RPMI8226 (cell line): ENCODE results near the gene CAMK1D.
"Not testable (repeated sequence)": the region's sequence is repeated elsewhere in the genome, so short reads cannot be mapped to it uniquely, and the experiment has no call there.

Experiments used
- DNase-seq: peaks from one replicate; pipeline ENCODE4 v3.0.0-alpha.2; 2015

CAMK1D gene

DNA sequence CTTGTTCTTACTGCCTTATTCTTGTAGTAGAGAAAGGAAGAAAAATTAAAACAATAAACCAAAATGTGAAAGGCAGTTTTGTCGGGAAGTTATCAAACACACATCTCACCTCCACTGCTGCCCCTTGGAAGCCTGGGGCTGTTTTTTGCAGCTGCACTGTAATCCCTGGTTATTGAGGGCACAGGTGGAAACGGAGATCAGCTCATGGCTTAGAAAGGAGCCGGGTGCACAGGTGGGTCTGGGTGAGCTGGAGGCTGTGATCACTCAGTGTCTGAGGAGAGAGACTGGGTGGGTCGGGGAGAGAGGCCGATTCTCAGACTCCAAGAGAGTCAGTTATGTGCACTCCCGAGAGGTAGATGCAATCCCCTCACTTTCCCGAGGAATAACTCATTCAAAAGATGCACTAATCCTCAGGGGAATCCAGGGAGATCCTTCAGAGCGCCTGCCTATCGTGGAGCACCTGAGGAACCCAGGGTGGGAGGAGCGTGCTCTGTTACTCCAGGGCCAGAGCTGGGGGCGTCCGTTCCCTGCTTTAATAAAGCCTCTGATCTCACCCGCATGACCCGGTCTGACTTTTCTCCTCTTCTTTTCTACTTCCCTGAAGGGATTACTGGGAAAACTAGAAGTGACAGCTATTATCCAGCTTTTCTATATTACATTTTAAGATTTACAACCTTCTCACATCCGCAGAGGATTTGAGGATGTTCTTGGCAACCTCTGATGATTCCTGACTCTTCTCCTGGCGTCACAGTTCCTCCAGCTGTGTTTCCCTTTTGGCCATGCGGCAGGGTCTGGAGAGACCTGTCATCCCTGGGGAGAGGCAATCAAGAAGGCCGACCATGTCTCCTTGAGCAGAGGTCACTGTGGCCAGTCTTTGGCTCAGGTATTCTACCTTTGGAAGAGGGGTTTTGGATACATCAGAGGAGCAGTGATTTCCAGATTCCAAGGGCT lies 82.1 kb downstream of the CAMK1D start:
- no peak for DNase-seq

DNA sequence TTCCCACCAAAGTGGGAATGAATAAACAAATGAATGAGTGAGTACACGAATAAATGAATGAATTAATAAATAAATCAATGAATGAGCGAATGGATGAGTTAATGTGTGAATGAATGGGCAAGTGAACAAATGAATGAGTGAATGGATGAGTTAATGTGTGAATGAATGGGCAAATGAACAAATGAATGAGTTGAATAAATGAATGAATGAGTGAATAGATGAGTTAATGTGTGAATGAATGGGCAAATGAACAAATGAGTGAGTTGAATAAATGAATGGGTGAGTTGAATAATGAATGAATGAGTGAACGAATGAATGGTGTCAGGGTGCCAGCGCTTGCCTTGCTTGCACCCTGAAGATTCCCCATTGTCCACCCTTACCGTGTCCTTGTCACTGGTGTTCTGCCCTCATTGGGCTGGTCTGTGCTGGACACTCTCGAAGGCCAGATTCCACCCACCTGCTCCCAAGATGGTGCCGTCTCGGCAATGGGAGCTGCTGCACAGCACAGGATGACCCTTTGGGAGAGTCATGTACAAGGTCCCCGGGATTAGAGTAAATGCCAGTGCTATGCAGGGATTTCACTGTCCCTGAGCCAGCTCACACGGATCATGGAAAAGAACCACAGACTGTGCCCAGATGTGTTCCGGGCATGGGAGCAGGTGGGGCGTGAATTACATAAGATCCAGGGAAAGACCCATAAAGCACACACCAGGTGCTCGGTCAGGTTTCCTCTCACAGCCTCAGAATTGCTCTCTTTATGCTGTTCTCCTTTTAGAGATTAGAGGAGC lies 83.2 kb downstream of the CAMK1D start:
- DNase-seq, result no peak

DNA sequence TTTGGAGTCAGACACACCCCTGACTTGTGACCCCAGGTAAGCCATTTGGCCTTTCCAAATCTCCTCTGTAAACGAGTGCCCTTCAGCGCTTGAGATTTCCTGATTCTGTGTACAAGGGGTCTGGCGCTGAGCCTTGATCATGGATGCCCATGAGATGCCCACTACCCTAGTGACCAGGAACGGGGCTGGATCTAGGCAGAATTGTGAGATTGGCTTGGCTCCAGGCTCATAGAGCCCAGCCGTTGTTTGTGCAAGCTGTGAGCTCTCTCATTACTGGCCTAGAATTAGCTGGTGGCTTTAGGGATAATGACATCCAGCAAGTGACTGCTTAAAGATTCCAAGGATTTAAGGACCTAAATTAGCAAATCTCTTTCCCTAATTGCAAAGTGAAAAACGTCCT lies 84.9 kb downstream of the CAMK1D start:
- no peak for DNase-seq

DNA sequence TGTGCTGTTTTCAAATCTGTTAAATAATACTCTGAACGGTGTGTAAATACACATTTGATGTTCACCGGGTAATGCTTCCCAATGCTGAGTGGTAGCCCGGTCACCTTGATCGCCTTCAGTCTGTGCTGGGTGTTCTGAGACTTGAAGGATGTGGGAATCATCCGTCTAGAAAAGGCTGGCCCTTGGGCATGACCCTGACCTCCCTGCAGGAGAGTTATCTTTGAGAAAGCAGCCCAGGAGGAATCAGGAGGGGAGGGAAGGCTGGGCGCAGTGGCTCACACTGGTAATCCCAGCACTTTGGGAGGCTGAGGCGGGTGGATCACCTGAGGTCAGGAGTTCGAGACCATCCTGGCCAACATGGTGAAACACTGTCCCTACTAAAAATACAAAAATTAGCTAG lies 85.3 kb downstream of the CAMK1D start:
- not testable (repeated sequence) for DNase-seq

DNA sequence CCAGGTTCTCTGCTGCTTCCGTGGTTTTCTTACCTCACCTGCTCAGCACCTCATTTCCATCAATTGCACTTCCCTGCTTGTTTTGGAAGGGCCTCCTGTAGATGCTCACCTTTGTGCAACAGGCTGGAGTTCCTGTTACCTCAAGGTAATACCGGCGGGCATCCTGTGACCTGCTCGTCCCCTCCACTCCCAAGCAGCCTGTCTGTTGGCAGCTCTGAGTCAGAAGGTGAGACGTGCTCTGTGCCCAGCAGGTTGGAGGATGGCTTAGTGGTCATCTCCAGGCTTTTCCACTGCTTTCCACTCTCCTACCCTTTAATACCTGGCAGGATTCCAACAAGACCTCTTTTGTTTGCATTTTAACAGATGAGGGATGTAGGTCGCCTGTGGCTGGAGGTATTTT lies 86.0 kb downstream of the CAMK1D start:
- no peak for DNase-seq

DNA sequence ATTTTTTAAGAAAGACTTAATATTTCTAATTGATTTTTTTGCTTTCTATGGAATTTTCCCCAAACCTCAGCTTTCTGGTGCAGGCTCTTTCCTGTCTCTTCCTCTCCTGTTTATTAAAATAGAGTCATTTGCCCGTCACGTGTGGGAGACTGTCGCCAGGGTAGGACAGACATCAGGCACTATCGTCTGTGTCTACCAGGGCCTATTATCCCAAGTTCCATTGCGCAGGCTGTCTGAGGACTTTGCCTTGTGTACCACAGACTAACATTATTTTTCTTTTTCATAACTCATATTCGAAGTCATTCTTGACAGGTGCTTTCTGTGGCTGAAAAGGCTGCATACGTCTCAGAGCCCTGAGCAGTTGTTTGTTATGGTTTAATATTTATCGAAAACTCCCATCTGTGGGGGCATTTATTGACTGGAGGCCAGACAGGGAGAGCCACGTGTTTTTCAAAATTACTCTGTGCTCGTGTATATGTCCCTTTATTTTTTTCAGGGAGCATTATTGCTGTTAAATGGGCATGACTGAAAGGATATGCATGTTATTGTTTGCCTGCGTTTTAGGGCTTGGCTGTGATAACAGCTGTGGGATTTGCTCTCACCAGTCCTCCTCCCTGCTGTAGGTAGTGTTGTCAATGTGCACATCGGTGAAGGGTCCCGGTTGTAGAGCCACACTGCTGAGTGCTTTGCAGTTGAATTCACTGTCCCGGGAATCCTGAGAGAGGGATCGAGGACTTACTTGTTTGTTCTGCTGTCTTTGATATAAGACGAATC lies 89.8 kb downstream of the CAMK1D start:
- no peak for DNase-seq

GRCh38 chr10:12439767-12440166 lies 90.4 kb downstream of the CAMK1D start:
- not testable (repeated sequence) for DNase-seq

DNA sequence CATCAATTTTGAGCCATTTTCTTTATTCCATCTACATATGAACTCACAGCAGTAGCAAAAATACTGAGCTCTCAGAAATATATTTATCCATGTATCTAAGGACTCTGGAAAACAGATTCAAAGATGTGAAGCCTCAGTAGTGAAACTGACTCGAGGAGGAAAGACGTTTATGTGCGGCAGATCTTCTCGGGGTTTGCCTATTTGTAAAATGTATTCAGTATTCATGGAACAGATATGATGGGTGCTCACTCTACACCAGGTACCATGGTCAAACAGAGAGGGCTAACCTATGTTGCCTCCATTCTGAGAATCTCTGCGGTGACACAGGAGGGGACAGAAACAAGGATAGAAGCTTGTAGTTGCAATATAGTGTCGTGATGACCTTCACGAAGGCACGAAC lies 93.7 kb downstream of the CAMK1D start:
- no peak for DNase-seq

DNA sequence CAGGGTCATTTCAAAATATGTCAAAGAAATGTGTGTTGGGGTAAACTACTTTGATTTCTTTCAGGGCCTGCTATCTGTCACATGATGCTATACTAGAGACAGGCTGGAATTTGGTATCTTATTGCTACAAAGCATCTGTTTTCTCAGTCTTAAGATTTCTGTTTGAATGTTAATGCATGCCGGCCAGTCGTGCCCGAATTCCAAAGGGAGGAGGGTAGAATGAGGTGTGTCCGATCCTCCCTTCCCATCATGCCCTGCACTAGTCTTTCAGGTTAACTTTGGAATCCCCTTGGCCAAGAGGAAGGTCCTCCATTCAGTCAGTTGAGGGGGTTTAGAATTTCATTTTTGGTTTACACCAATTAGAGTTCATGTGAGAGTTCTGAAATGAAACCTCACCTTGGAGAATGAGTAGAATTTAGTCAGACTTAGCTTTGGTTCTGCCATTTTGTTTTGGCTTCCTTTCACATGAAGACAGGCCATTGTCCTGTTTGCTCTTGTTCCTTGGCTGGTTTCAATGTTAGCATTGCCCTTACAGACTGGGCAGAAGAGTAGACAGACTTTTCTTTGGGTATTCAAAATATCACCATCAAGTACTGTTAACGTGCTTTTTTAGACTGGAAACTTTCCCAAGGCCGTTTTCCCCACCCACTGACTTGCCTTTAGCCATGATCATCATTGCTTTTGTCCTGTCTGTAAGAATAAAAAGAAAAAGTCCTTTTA lies 95.8 kb downstream of the CAMK1D start:
- DNase-seq, result no peak

DNA sequence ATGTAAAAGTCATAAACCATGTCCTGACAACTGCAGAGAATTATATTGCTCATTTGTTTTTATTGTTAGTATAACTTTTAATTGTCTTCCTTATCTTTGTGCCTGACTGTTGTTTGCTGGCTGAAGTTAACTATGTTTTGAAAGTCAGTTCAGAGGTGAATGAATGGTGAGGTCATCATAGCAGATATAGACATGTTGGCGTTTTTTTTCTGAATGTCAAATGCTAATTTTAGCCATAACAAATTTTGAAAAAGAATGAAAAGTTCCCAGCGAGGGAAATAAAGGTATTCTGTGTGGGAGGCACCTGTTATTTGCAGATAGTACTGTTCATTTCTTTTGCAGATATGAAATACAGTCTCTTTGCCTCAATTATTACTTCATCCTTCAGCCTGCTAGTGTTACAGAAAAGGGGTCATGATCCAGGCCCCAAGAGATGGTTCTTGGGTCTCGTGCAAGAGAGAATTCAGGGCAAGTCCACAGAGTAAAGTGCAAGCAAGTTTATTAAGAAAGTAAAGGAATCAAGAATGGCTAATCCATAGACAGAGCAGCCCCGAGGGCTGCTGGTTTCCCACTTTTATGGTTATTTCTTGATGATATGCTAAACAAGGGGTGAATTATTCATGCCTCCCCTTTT lies 96.5 kb downstream of the CAMK1D start:
- DNase-seq, result no peak

GRCh38 chr10:12448340-12448728 lies 99.0 kb downstream of the CAMK1D start:
- peak; percentile 31 for DNase-seq

- DNase-seq, result peak; percentile 76
Measured at GRCh38 chr10:12448729-12449391, 99.5 kb downstream of the CAMK1D start.

DNA sequence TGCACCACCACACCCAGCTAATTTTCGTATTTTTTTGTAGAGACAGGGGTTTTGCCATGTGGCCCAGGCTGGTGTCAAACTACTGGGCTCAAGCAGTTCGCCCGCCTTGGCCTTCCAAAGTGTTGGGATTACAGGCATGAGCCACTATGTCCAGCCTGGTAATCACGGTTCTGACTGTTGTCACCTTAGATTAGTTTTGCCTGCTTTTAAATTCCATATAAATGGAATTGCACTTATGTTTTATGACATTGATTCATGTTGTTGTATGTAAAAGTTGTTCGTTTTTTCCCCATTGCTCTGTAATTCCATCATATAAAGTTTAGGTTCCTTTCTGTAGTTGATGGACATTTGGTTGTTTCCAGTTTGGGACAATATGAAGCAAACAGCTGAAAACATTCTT lies 106.0 kb downstream of the CAMK1D start:
- no peak for DNase-seq

- DNase-seq, result no peak
Measured at GRCh38 chr10:12455766-12456165, 106.4 kb downstream of the CAMK1D start.

DNA sequence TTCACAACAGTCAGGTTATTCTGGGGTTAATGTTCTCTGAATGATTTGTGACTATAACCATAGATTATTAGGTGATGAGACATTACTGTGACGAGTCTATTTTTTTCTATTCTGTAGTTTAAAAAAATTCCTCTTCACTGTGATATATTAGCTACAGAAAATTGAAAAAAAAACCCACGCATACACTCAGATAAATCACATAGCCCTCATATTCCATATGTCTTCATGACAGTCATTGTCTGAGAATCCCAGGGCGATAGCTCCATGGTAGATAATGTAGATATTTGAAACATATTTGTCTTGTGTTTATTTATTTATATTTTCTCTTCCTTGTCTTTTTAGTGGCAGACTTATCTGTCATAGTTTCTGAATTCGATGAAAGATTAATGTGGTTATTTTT lies 110.0 kb downstream of the CAMK1D start:
- DNase-seq, result no peak

GRCh38 chr10:12459762-12460161 lies 110.4 kb downstream of the CAMK1D start:
- no peak for DNase-seq

- no peak for DNase-seq
Measured at GRCh38 chr10:12463459-12463838, 114.1 kb downstream of the CAMK1D start.

DNA sequence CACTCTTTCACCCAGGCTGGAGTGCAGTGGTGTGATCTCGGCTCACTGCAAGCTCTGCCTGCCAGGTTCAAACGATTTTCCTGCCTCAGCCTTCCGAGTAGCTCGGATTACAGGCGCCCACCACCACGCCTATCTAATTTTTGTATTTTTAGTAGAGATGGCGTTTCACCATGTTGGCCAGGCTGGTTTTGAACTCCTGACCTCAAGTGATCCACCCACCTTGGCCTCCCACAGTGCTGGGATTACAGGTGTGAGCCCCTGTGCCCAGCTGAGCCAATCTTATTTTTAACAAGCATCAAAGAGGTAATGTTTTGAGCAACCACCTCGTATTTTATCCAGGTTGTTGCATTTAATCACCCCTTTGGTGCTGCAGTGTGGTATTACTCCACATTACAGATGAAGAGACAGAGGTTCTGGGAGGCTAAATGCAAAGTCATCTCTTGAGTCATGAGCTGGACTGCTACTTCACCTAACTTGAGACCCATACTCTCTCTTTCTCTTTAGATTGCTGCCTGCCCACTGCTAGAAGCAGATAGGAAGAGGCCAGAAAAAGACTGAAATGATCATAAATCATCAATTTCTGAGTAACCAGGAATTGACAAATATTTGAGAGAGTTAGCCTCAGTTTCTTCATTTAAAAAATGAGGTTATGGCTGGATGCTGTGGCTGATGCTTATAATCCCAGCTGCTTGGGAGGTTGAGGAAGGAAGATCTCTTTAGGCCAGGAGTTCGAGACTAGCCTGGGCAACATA lies 116.2 kb downstream of the CAMK1D start:
- DNase-seq, result no peak

DNA sequence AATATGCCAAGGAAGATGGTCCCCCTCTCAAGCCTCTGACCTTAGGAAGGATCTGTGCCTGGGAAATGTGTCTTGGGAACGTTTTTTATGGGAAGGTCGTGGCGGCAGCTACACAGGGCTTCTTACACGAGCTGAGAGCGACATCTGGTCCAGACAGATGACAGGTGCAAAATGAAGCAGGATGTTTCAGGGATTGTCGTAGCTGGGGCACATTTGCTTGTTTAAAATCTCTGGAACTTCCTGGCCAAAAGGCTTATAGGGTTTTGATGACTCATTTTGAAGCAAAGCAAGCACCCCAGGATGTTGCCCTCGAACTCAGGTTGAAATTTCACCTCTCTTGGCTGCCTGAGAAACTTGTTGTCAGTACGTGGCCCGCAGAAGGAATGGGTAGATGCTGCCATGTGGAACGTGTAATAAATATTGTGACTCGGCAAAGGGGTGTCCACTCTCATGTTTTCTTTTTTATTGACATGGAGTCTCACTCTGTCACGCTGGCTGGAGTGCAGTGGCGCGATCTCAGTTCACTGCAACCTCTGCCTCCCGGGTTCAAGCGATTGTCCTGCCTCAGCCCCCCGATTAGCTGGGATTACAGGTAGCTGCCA lies 117.5 kb downstream of the CAMK1D start:
- DNase-seq, result no peak

- DNase-seq, result no peak
Measured at GRCh38 chr10:12469345-12469744, 120.0 kb downstream of the CAMK1D start.
